Measurements from ENCODE around the gene ILDR1. TPM values are rescaled to one million over a fixed set of nuclear protein-coding genes. Genes with fewer than 3 reads are reported as not detected.

Gene ILDR1
- not detected in 2 replicates for total RNA-seq

DNA sequence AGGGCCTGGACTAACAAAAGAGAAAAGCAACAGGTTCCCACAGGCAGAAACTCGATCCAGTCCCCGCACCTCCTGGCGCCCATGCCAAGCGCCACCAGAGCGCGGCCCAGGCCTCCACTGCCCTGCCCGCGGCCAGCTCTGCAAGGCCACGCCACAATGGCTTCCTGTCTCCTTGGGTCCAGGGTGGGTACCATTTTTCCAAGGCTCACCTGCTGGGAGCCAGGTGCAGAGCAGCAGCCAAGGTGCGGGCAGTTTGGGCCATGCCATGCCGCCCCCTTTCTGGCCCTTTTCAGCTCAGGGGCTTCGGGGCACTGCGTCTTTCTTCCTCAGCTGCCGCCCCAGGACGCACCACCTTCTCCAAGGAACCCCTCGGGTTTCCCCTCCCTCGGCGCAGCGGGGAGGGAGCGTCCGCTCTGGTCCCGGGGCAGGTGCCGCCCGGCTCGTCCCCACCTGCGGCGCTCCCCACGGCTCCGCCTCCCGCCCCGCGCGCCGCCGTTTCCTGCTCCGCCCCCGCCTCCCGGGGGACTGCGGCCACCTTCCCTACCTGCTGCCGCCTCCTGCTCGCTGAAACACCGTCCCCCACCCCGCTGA, at the start of gene ILDR1:
Gene ILDR1, minus strand, starts transcription at position 437 of the 591 bp plus-strand sequence. Its CDS starts 170 bp downstream, at position 267.

DNA sequence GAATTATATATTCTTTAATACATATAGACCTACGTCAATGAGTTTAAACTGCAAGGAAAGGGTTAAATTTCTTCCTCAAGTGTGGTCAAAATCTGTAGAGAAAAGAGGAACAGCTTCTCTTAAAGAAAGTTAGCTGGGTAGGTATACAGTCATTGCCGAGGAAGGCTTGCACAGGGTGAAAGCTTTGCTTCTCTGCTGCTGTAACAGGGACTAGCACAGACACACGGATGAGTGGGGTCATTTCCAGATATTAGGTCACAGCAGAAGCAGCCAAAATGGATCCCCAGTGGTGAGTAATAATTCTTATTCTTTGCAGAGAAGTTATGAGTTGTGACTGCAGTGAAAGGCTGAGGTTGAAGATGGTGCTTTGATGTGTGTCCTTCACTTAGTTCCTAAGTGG, 33.2 kb upstream of the ILDR1 start, which contains the start of gene CD86:
Gene CD86, plus strand, starts transcription at position 148 of the 400 bp plus-strand sequence. Its CDS starts 128 bp downstream, at position 276.

Other genes starting within 250 kb of the ILDR1 start
- 6.1 and 18.2 TPM in 2 replicates for gene IQCB1, start 187.2 kb downstream of the ILDR1 start, total RNA-seq
- gene EAF2, start 187.0 kb downstream of the ILDR1 start, total RNA-seq: 0.87 and 0.99 TPM in 2 replicates
- gene SLC15A2, start 127.8 kb downstream of the ILDR1 start, total RNA-seq: under 0.01 and 0.50 TPM in 2 replicates
- gene CD86, start 33.1 kb upstream of the ILDR1 start, total RNA-seq: not detected in 2 replicates
- gene CASR, start 161.4 kb upstream of the ILDR1 start, total RNA-seq: not detected in 2 replicates